GF-D8 (cell line): Measurements from ENCODE around the gene GRAMD1A.
"Not testable (repeated sequence)": the region's sequence is repeated elsewhere in the genome, so short reads cannot be mapped to it uniquely, and the experiment has no call there.

ENCODE experiments used
- DNase-seq: peaks from one replicate; lab custom pipeline; 2025; lab: John Stamatoyannopoulos, UW

The GRAMD1A gene

GRCh38 chr19:35021016-35021415, 20.9 kb downstream of the GRAMD1A start:
- DNase-seq = no peak

- DNase-seq = no peak
Observed at GRCh38 chr19:35021596-35021995, 21.5 kb downstream of the GRAMD1A start.

GRCh38 chr19:35022460-35022859, 22.3 kb downstream of the GRAMD1A start:
- DNase-seq = no peak

- no peak for DNase-seq
Observed at GRCh38 chr19:35023428-35023827, 23.3 kb downstream of the GRAMD1A start.

GRCh38 chr19:35024095-35024494, 24.0 kb downstream of the GRAMD1A start:
- no peak for DNase-seq

GRCh38 chr19:35025969-35026368, 25.8 kb downstream of the GRAMD1A start:
- no peak for DNase-seq

- DNase-seq = no peak
Observed at GRCh38 chr19:35026418-35026817, 26.3 kb downstream of the GRAMD1A start.

GRCh38 chr19:35027009-35027408, 26.9 kb downstream of the GRAMD1A start:
- DNase-seq = no peak

GRCh38 chr19:35027851-35028599, 27.9 kb downstream of the GRAMD1A start:
- no peak for DNase-seq

GRCh38 chr19:35028600-35028885, 28.4 kb downstream of the GRAMD1A start:
- DNase-seq = not testable (repeated sequence)

GRCh38 chr19:35029275-35029736, 29.2 kb downstream of the GRAMD1A start:
- DNase-seq = not testable (repeated sequence)

GRCh38 chr19:35029737-35030256, 29.7 kb downstream of the GRAMD1A start:
- no peak for DNase-seq

GRCh38 chr19:35030257-35031071, 30.3 kb downstream of the GRAMD1A start, which contains the start of gene SCN1B:
TSS of gene SCN1B (plus strand) at chr19:35030470. CDS start at chr19:35030821, 351 bp downstream.
- DNase-seq = no peak

GRCh38 chr19:35031072-35031881, 31.2 kb downstream of the GRAMD1A start:
- no peak for DNase-seq

- no peak for DNase-seq
Observed at GRCh38 chr19:35032356-35032865, 32.3 kb downstream of the GRAMD1A start.

- no peak for DNase-seq
Observed at GRCh38 chr19:35033067-35034004, 33.2 kb downstream of the GRAMD1A start.

- DNase-seq = no peak
Observed at GRCh38 chr19:35034005-35034502, 33.9 kb downstream of the GRAMD1A start.

- no peak for DNase-seq
Observed at GRCh38 chr19:35034588-35035382, 34.7 kb downstream of the GRAMD1A start.

- peak; percentile 45 for DNase-seq
Observed at GRCh38 chr19:35037716-35038622, 37.8 kb downstream of the GRAMD1A start.
